ENCODE data around the gene CEP131. TPM values are rescaled to one million over a fixed set of nuclear protein-coding genes. Genes with fewer than 3 reads are reported as not detected.

Gene CEP131
- total and polyA plus RNA-seq, 2 of the 8 experiments (the other 6 are each of a cell fraction or from before 2014, with no cell fraction given), result 5.9 to 23.2 TPM

GRCh38 chr17:81204578-81204977, 18.2 kb downstream of the CEP131 start:
- no peak overlapping the region for H2BK5ac ChIP-seq (ENCODE audit: low read depth, low read length)
- H2BK20ac ChIP-seq (ENCODE audit: low read length), result no peak overlapping the region
- H4K5ac ChIP-seq (ENCODE audit: insufficient read length, low read depth, low read length), result no peak overlapping the region
- no peak overlapping the region for H3K27ac ChIP-seq (ENCODE audit: low read depth, low read length)
- H3K79me2 ChIP-seq (ENCODE audit: control insufficient read depth in 1 of 2, insufficient read depth in 2 of 2, low read length in 2 of 2), result no peaks in the 10 kb centered on the region
- no peak overlapping the region for H2BK15ac ChIP-seq (ENCODE audit: low read length)
- H3K14ac ChIP-seq (ENCODE audit: insufficient read length), result no peak overlapping the region
- H2AFZ ChIP-seq (ENCODE audit: low read length), result no peak overlapping the region
- no peak overlapping the region for H3K4me2 ChIP-seq (ENCODE audit: insufficient read depth in 1 of 2, low read depth in 2 of 2, low read length in 2 of 2)
- H3K4me3 ChIP-seq (ENCODE audit: extremely low read depth in 1 of 4, insufficient read depth in 2 of 4, low read depth in 3 of 4, low read length in 4 of 4), result no peak overlapping the region
- H3K79me1 ChIP-seq (ENCODE audit: low read depth, low read length), result no peaks in the 10 kb centered on the region
- DNase-seq (ENCODE audit: low read depth in 1 of 2, low spot score in 2 of 2) (no peak), FAIRE-seq (no peak)
- 80% methylated on average over 10 of the region's 10 CpGs; no CpG with 5 or more reads in 1 of the 2 experiments for WGBS, 2 experiments (ENCODE audit: extremely low coverage in 1 of 2, insufficient coverage in 1 of 2, insufficient read length in 1 of 2, insufficient replicate concordance in 2 of 2, low coverage in 1 of 2, low lambda C conversion rate in 2 of 2, missing lambda C conversion rate in 1 of 2)
- no peak overlapping the region for H4K91ac ChIP-seq (replicated peaks; ENCODE audit: insufficient read length, low read length)
- H3K4ac ChIP-seq (replicated peaks; ENCODE audit: insufficient read length, low read depth, low read length), result no peak overlapping the region
- H3K36me3 ChIP-seq (ENCODE audit: control insufficient read depth in 2 of 4, insufficient read depth in 4 of 4, low read length in 3 of 4), result peaks cover 0 to 6% (median 1%) of the 10 kb centered on the region in 4 experiments; a peak in 4 of 8 replicates
- H3K9me3 ChIP-seq (ENCODE audit: insufficient read depth in 2 of 2, low read depth in 1 of 2, low read length in 1 of 2), result no peaks in the 10 kb centered on the region
- H3K9ac ChIP-seq (replicated peaks in 1 of 4; ENCODE audit: extremely low read depth in 1 of 4, low read depth in 3 of 4, low read length in 3 of 4), result no peak overlapping the region
- H3K18ac ChIP-seq (ENCODE audit: extremely low read depth, low read length), result no peak overlapping the region
- no peaks in the 10 kb centered on the region; a peak in 1 of 7 replicates for H3K4me1 ChIP-seq (replicated peaks in 1 of 4; ENCODE audit: control insufficient read depth in 3 of 4, insufficient read depth in 4 of 4, low read length in 3 of 4)
- H3K23ac ChIP-seq (ENCODE audit: insufficient read length), result no peak overlapping the region
- H3K23me2 ChIP-seq (ENCODE audit: low read depth, low read length), result peaks cover 3% of the 10 kb centered on the region; the same call in 1 of the 2 replicates
- no peak overlapping the region for H2AK5ac ChIP-seq (ENCODE audit: low read depth, low read length)
- ChIA-PET POLR2A (ENCODE audit: partially characterized antibody) (interaction anchor here (1.5 kb wide), 1 partner anchor 14 kb away, joined by 3 read pairs; no protein-coding TSS in a partner anchor), CTCF (ENCODE audit: partially characterized antibody) (interaction anchor here (0.7 to 2.1 kb wide), 5 partner anchors 41 to 237 kb away, joined by 3 to 5 read pairs (median 4); no protein-coding TSS in a partner anchor)
- peaks cover 0 to 12% of the 10 kb centered on the region in 2 experiments for H4K20me1 ChIP-seq (replicated peaks in 1 of 2; ENCODE audit: control insufficient read depth in 1 of 2, insufficient read depth in 2 of 2, low read length in 2 of 2)
- H3K27me3 ChIP-seq (replicated peaks in 1 of 4; ENCODE audit: control insufficient read depth in 3 of 4, extremely low read depth in 1 of 4, insufficient read depth in 3 of 4, low read length in 3 of 4), result no peaks in the 10 kb centered on the region
- no peak overlapping the region for H4K8ac ChIP-seq (ENCODE audit: extremely low read depth, insufficient read depth, low read length)
- H2BK120ac ChIP-seq (replicated peaks; ENCODE audit: low read depth, low read length), result no peak overlapping the region
- H2BK12ac ChIP-seq (ENCODE audit: low read depth, low read length), result no peak overlapping the region
- no peak overlapping the region for H3K56ac ChIP-seq (replicated peaks; ENCODE audit: insufficient read length, low read depth, low read length)
- TF ChIP-seq ATF3 (IDR thresholded peaks at IDR 0.05; ENCODE audit: insufficient read depth, low read depth, low read length) (no peak), E2F6 (IDR thresholded peaks at IDR 0.05) (no peak), HDAC6 (IDR thresholded peaks at IDR 0.05; ENCODE audit: low read depth, low read length) (no peak), BCL11A (IDR thresholded peaks at IDR 0.05; ENCODE audit: low read depth in 2 of 2, low read length in 2 of 2) (no peak), KDM4A (IDR thresholded peaks at IDR 0.05; ENCODE audit: low read depth, low read length, severe bottlenecking) (no peak), TCF12 (IDR thresholded peaks at IDR 0.05; ENCODE audit: low read depth, low read length) (no peak), CEBPB (IDR thresholded peaks at IDR 0.05; ENCODE audit: low read depth, low read length) (no peak), ASH2L (IDR thresholded peaks at IDR 0.05; ENCODE audit: low read length) (no peak), CTCF (IDR thresholded peaks at IDR 0.05; ENCODE audit: control extremely low read depth in 1 of 3, insufficient read depth in 1 of 3, low read depth in 1 of 3, low read length in 3 of 3) (no peak), GABPA (IDR thresholded peaks at IDR 0.05; ENCODE audit: borderline replicate concordance, insufficient read depth, low read length) (no peak)

Measured in H1 (cell line).